Tibial nerve (tissue), 4 donors: ENCODE measurements around the gene TP53AIP1. TPM values are rescaled to one million over a fixed set of nuclear protein-coding genes. Genes with fewer than 3 reads are reported as not detected.

Experiments used
- DNase-seq, 2 donors: peaks; one replicate each; pipeline ENCODE4 v3.0.0-alpha.2; 2019; ENCODE audit warnings: low spot score in 2 of 2
- H3K27ac ChIP-seq, 4 donors: fragments of 200-600 bp; sonication (generic) in 3 of 4; one replicate each; pipeline ENCODE4 v1.5.1; 2017 to 2019; ENCODE audit warnings: mild to moderate bottlenecking in 1 of 4
- H3K27me3 ChIP-seq, 2 donors: fragments of 200-600 bp; sonication (generic) in 1 of 2; one replicate each; pipeline versions ENCODE4 v1.5.1 to v1.6.0; 2017 to 2019
- H3K36me3 ChIP-seq, 3 donors: fragments of 200-600 bp; sonication (generic); one replicate each; pipeline ENCODE4 v1.5.1; 2018 to 2019
- H3K4me1 ChIP-seq, 4 donors: fragments of 200-600 bp; sonication (generic) in 3 of 4; one replicate each; pipeline ENCODE4 v1.5.1; 2017 to 2019
- H3K4me3 ChIP-seq, 4 donors: fragments of 200-600 bp; sonication (generic) in 3 of 4; one replicate each; pipeline ENCODE4 v1.5.1; 2017 to 2019; ENCODE audit warnings: mild to moderate bottlenecking in 1 of 4, moderate library complexity in 1 of 4
- H3K9me3 ChIP-seq, 4 donors: fragments of 200-600 bp; sonication (generic) in 3 of 4; one replicate each; pipeline ENCODE4 v1.5.1; 2017 to 2019
- CTCF ChIP-seq, 5 experiments: fragments of 200-600 bp in 3 of 5; fragments of 450-650 bp in 2 of 5; sonication (generic) in 3 of 5; IDR thresholded peaks; one replicate each; pipeline ENCODE4 v1.5.1; 2016 to 2019; ENCODE audit warnings: antibody characterized with exemption in 5 of 5, mild to moderate bottlenecking in 3 of 5, moderate library complexity in 2 of 5
- EP300 ChIP-seq, 2 donors: sonication (generic); formaldehyde crosslinking; IDR thresholded peaks; one replicate each; pipeline ENCODE4 v1.6.1; 2017; ENCODE audit warnings: antibody characterized with exemption in 2 of 2, mild to moderate bottlenecking in 1 of 2
- POLR2A ChIP-seq, 2 donors: fragments of 450-650 bp; IDR thresholded peaks; one replicate each; pipeline ENCODE4 v1.6.1; 2017; ENCODE audit warnings: antibody characterized with exemption in 2 of 2, mild to moderate bottlenecking in 2 of 2, moderate library complexity in 2 of 2
- WGBS, 2 donors: methylation state at CpG; one replicate each; pipeline ENCODE4 v1.1.5; 2018; 5-methylcytosine and 5-hydroxymethylcytosine counted together
- total RNA-seq, 4 donors: library from RNA; depleted of rRNA; stranded (reverse); fragments of >200 nt; gene quantifications; one replicate each; pipeline ENCODE4 v1.1.0, GENCODE V29; 2016

TP53AIP1 gene
- total RNA-seq, 4 donors from 2014 or later = not detected

DNA sequence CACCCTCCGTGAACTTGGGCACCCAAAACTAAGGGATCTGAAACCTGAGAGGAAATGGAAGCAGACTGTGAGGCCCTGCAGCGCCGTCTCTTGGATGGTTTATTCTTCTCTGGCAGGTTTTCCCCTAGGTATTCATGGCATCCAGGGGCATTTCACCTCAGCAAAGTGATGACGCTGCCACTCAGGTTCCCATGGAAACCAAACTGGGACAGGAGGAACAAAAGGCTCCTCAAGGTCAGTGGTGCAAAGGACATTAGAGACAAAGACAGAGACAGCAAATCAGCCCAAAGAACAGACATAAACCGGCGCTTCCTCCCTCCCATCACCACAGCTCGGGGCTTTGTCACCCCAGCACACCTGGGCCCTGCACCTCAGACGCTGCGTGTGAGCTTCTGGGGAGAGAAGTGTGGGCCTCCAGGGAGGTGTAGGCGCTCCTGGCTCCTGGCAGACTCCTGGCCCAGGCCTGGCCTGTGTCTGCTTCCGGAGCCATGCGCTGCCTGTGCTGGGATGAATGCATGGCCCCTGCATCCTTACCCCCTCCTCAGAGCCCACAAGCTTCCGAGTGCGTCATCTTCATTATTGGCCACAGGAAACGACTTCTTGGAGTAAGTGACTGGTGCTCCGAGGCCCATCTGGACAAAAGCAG, 5.9 kb downstream of the TP53AIP1 start:
- Histone ChIP-seq H3K4me3 (no peak overlapping the region), H3K9me3 (no peaks in the 10 kb centered on the region), H3K27ac (no peak overlapping the region), H3K27me3 (no peaks in the 10 kb centered on the region), H3K36me3 (no peaks in the 10 kb centered on the region), H3K4me1 (no peaks in the 10 kb centered on the region)
- no peak for DNase-seq
- no peak for TF ChIP-seq EP300 (IDR thresholded peaks at IDR 0.05)
- 59 to 81% methylated on average over 16 of the region's 16 CpGs for WGBS, 2 donors

DNA sequence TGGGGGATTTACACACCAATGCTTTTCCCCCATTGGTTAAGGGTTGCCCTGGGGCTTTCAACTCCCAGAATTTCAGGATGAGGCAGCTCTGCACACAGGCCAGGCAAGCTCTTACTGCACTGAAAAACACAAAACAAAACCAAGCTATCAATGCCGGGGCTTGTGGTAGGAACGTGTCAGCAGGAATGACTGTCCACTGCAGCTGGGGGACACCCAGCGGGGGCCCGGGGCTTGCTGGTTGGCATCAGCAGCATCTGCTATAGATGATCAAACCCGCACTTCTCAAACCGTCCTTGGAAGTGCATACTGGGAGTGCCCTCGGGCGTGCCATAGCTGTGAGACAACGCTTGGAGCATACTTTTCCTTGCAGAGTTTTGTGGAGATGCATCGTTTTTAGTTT, 7.7 kb downstream of the TP53AIP1 start:
- DNase-seq = no peak
- Histone ChIP-seq H3K4me1 (no peaks in the 10 kb centered on the region), H3K27ac (no peak overlapping the region), H3K36me3 (no peaks in the 10 kb centered on the region), H3K9me3 (no peaks in the 10 kb centered on the region), H3K4me3 (no peak overlapping the region), H3K27me3 (no peaks in the 10 kb centered on the region)
- WGBS, 2 donors = 85 to 86% methylated on average over 10 of the region's 10 CpGs
- TF ChIP-seq EP300 (IDR thresholded peaks at IDR 0.05) (no peak), CTCF (IDR thresholded peaks at IDR 0.05) (no peak), POLR2A (IDR thresholded peaks at IDR 0.05) (no peak)

DNA sequence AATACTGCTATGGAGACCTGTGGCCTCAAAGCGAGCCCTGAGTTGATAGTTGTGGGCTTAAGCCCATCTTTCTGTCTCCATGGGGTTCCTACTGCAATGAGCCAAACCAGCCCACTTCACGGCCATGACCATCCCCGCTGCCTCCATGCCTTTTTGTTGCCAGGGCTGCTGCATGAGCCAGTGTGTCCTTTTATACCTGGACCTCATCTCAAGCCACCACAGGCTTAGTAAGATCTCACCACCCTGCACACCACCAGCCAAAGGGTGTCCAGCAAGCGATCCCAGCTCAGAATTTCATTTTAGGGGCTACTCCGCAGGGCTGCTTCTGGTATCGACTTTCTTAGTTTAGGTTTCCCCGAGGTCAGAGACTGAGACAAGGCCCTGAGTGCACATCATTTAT, 8.3 kb downstream of the TP53AIP1 start:
- Histone ChIP-seq H3K4me3 (no peak overlapping the region), H3K27me3 (no peaks in the 10 kb centered on the region), H3K4me1 (no peaks in the 10 kb centered on the region), H3K36me3 (no peaks in the 10 kb centered on the region), H3K9me3 (no peaks in the 10 kb centered on the region), H3K27ac (no peak overlapping the region)
- 91 to 96% methylated on average over 7 of the region's 7 CpGs for WGBS, 2 donors
- no peak for DNase-seq
- no peak for TF ChIP-seq POLR2A (IDR thresholded peaks at IDR 0.05)
- no peak for TF ChIP-seq CTCF (IDR thresholded peaks at IDR 0.05)
- no peak for TF ChIP-seq EP300 (IDR thresholded peaks at IDR 0.05)

DNA sequence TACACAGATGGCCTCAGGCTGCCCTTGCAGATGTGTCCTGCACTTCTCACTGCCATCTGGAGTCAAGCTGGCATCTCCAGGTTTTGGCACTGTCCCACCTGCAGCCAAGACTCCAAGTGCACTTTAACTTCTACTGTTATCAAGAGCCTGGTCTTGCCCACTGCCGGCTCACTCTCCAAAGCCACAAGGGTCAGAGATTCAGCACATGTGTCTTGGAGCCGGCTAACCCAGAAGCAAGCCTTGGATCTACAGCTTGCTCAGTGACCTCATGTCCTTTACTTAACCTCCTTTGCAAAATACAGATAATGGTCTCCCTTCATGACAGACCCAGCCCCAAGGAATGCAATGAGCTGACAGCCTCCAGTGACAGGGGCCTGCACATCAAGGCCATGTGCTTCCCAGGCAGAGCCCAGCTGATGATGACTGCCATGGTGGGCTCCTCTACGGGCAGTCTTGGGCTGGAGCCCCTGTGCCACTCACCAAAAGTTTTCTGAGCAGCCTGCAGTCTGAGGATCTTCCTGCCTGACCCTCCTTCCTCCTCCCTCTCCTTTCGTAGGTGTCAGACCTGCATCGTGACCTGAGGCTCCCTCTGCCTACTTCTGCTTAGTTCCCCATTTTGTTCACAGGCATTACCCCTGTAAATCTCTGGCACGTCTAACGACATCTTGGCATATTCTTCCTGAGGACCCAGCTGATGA, 9.0 kb downstream of the TP53AIP1 start:
- no peak for TF ChIP-seq POLR2A (IDR thresholded peaks at IDR 0.05)
- no peak for TF ChIP-seq EP300 (IDR thresholded peaks at IDR 0.05)
- TF ChIP-seq CTCF (IDR thresholded peaks at IDR 0.05) = no peak
- DNase-seq = no peak
- Histone ChIP-seq H3K27me3 (no peaks in the 10 kb centered on the region), H3K27ac (no peak overlapping the region), H3K4me3 (no peak overlapping the region), H3K4me1 (no peaks in the 10 kb centered on the region), H3K36me3 (no peaks in the 10 kb centered on the region), H3K9me3 (no peaks in the 10 kb centered on the region)
- WGBS, 2 donors = 70 to 75% methylated on average over 7 of the region's 7 CpGs

- WGBS, 2 donors = 84 to 88% methylated on average over 6 of the region's 6 CpGs
- H3K27ac ChIP-seq = no peak overlapping the region
- no peaks in the 10 kb centered on the region for H3K36me3 ChIP-seq
- no peak overlapping the region for H3K4me3 ChIP-seq
- no peak for DNase-seq
- no peak for TF ChIP-seq CTCF (IDR thresholded peaks at IDR 0.05)
- TF ChIP-seq EP300 (IDR thresholded peaks at IDR 0.05) = no peak
- TF ChIP-seq POLR2A (IDR thresholded peaks at IDR 0.05) = no peak
- no peaks in the 10 kb centered on the region for H3K27me3 ChIP-seq
- no peaks in the 10 kb centered on the region for H3K9me3 ChIP-seq
- H3K4me1 ChIP-seq = no peaks in the 10 kb centered on the region
These were observed 11.0 kb downstream of the TP53AIP1 start for GRCh38 chr11:128931668-128932067.
